Ishikawa (cell line): Measurements from ENCODE around the gene PBX4.

Experiments
- CEBPB ChIP-seq: IDR thresholded peaks from 2 replicates; pipeline ENCODE4 v1.6.1; 2012
- CREB1 ChIP-seq: IDR thresholded peaks from 2 replicates; pipeline ENCODE4 v1.6.1; 2012; ENCODE audit warnings: low read depth
- EGR1 ChIP-seq: IDR thresholded peaks from 2 replicates; pipeline ENCODE4 v1.6.1; 2012
- EP300 ChIP-seq: IDR thresholded peaks from 2 replicates; pipeline ENCODE4 v1.6.1; 2012; ENCODE audit warnings: borderline replicate concordance
- FOXM1 ChIP-seq: IDR thresholded peaks from 2 replicates; pipeline ENCODE4 v1.6.1; 2012; ENCODE audit warnings: low read depth, borderline replicate concordance
- MAX ChIP-seq: IDR thresholded peaks from 2 replicates; pipeline ENCODE4 v1.6.1; 2012
- NFIC ChIP-seq: IDR thresholded peaks from 2 replicates; pipeline ENCODE4 v1.6.1; 2012
- RAD21 ChIP-seq: IDR thresholded peaks from 2 replicates; pipeline ENCODE4 v1.6.1; 2012; ENCODE audit warnings: low read depth
- REST ChIP-seq: IDR thresholded peaks from 2 replicates; pipeline ENCODE4 v1.6.1; 2012; ENCODE audit warnings: low read depth, mild to moderate bottlenecking
- TAF1 ChIP-seq: IDR thresholded peaks from 2 replicates; pipeline ENCODE4 v1.6.1; 2012; ENCODE audit warnings: low read depth, mild to moderate bottlenecking
- TCF12 ChIP-seq: IDR thresholded peaks from 2 replicates; pipeline ENCODE4 v1.6.1; 2012; ENCODE audit warnings: low read depth
- TEAD4 ChIP-seq: IDR thresholded peaks from 2 replicates; pipeline ENCODE4 v1.6.1; 2012
- USF1 ChIP-seq: IDR thresholded peaks from 2 replicates; pipeline ENCODE4 v1.6.1; 2012
- YY1 ChIP-seq: IDR thresholded peaks from 2 replicates; pipeline ENCODE4 v1.6.1; 2012; ENCODE audit warnings: low read depth
- ZBTB7A ChIP-seq: IDR thresholded peaks from 2 replicates; pipeline ENCODE4 v1.6.1; 2012; ENCODE audit warnings: low read depth

The PBX4 gene

GRCh38 chr19:19553670-19554069 lies 64.8 kb downstream of the PBX4 start:
- TF ChIP-seq RAD21 (no peak), MAX (no peak), TAF1 (no peak), NFIC (no peak), FOXM1 (no peak), TCF12 (no peak), REST (no peak), TEAD4 (no peak), YY1 (no peak), EP300 (no peak)

- TF ChIP-seq RAD21 (peak; percentile 44), ZBTB7A (no peak)
Measured at GRCh38 chr19:19552798-19553197, 65.7 kb downstream of the PBX4 start.

- TF ChIP-seq YY1 (no peak), TAF1 (no peak), TCF12 (no peak), TEAD4 (no peak), CREB1 (no peak), REST (no peak), NFIC (no peak), MAX (no peak), EGR1 (no peak), ZBTB7A (no peak), CEBPB (no peak), FOXM1 (no peak), USF1 (no peak)
Measured at GRCh38 chr19:19551853-19552192, 66.7 kb downstream of the PBX4 start.

GRCh38 chr19:19550972-19551852 lies 67.3 kb downstream of the PBX4 start:
- TF ChIP-seq TCF12 (no peak), USF1 (no peak), EP300 (no peak), YY1 (no peak), TAF1 (no peak), CREB1 (no peak), TEAD4 (no peak), REST (no peak)

GRCh38 chr19:19550485-19550929 lies 68.0 kb downstream of the PBX4 start:
- TF ChIP-seq ZBTB7A (no peak), TCF12 (no peak), USF1 (no peak)
